Measurements from ENCODE around the gene ASTN1. TPM values are rescaled to one million over a fixed set of nuclear protein-coding genes. Genes with fewer than 3 reads are reported as not detected.

Gene ASTN1
- total RNA-seq, 1 experiment from 2014 or later = not detected

DNA sequence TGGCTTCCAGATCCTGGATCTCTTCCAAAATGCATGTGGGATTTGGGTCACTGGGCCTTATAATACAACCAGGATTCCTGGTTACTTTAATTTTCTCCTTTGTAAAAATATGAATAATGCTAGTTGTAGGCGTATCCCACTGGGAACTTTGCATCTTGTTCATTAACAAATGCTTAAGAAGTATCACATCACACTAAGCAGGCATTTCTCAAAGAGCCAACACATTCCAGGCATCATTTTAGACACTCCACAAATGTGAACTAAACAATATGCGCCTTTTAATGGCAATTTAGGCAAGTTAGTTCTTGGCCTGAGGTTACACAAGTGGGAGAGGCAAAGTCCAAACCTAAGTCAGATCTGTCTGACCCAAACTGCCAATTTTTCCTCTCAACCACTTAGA, 22.1 kb upstream of the ASTN1 start:
- ChIA-PET CTCF (no interaction called here), POLR2A (ENCODE audit: unreplicated experiment) (no interaction called here)
- intact Hi-C loops (cut with micrococcal nuclease) = loop anchor here (5.0 to 10.0 kb wide), 2 partner anchors 46 to 758 kb away; no protein-coding TSS in a partner anchor
- Histone ChIP-seq H3K27me3 (ENCODE audit: low read length) (no peaks in the 10 kb centered on the region), H2AFZ (ENCODE audit: low read length) (no peak overlapping the region), H3K4me3 (ENCODE audit: low read length) (no peak overlapping the region), H4K20me1 (ENCODE audit: low read length) (no peaks in the 10 kb centered on the region), H3K9me2 (replicated peaks; ENCODE audit: low read length) (no peaks in the 10 kb centered on the region), H3K36me3 (ENCODE audit: low read depth, low read length) (no peaks in the 10 kb centered on the region), H3K79me2 (ENCODE audit: low read length) (no peaks in the 10 kb centered on the region), H3K4me2 (ENCODE audit: low read length) (no peak overlapping the region), H3K9ac (ENCODE audit: low read length) (no peak overlapping the region), H3K4me1 (ENCODE audit: insufficient read depth, low read length) (peaks cover 6% of the 10 kb centered on the region; the same call in 1 of the 2 replicates), H3K9me3 (ENCODE audit: low read length) (no peaks in the 10 kb centered on the region), H3K27ac (ENCODE audit: low read length) (no peak overlapping the region), H3F3A (ENCODE audit: low read length, unreplicated experiment) (no peaks in the 10 kb centered on the region)
- ATAC-seq = no peak
- no peak for TF ChIP-seq CTCF (conservative IDR thresholded peaks at IDR 0.05; ENCODE audit: low read depth, low read length)
- TF ChIP-seq EZH2 (IDR thresholded peaks at IDR 0.05; ENCODE audit: low read length, unreplicated experiment) = no peak
- no peak for TF ChIP-seq EZH2phosphoT487 (IDR thresholded peaks at IDR 0.05; ENCODE audit: borderline replicate concordance, low read length)
- DNase-seq = no peak
- no TSS peak for BruUV-seq (replicated peaks)

DNA sequence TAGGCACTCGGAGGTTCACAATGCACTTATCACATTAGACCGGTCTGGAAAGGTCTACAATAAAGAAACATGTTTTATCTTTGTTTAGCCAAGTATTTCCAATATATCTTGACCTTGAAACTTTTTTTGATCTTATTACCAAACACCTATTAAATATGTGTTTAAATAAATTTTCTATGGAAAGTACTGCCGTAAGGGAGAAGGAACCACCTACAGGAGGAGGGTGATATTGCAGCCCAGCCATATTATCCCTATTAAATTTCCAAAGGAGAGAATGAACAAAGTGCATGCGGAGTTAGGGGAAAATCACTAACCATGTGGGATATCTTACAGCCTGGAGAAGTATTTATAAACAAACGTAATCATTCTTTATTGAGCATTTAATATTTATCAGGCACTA, 20.7 kb upstream of the ASTN1 start:
- H3K27me3 ChIP-seq (ENCODE audit: low read length) = no peaks in the 10 kb centered on the region
- no peaks in the 10 kb centered on the region for H3K9me3 ChIP-seq (ENCODE audit: low read length)
- no peaks in the 10 kb centered on the region for H3K79me2 ChIP-seq (ENCODE audit: low read length)
- ATAC-seq = no peak
- no peaks in the 10 kb centered on the region for H3F3A ChIP-seq (ENCODE audit: low read length, unreplicated experiment)
- no peak overlapping the region for H2AFZ ChIP-seq (ENCODE audit: low read length)
- TF ChIP-seq CTCF (conservative IDR thresholded peaks at IDR 0.05; ENCODE audit: low read depth, low read length) (peak; percentile 64), EZH2phosphoT487 (IDR thresholded peaks at IDR 0.05; ENCODE audit: borderline replicate concordance, low read length) (no peak)
- peak; percentile 52 for DNase-seq
- intact Hi-C loops (cut with micrococcal nuclease) = loop anchor here (5.0 to 10.0 kb wide), 2 partner anchors 47 to 760 kb away; no protein-coding TSS in a partner anchor
- H3K27ac ChIP-seq (ENCODE audit: low read length) = no peak overlapping the region
- H3K9ac ChIP-seq (ENCODE audit: low read length) = no peak overlapping the region
- H3K4me3 ChIP-seq (ENCODE audit: low read length) = no peak overlapping the region
- H3K9me2 ChIP-seq (replicated peaks; ENCODE audit: low read length) = no peaks in the 10 kb centered on the region
- H3K36me3 ChIP-seq (ENCODE audit: low read depth, low read length) = no peaks in the 10 kb centered on the region
- peaks cover 11% of the 10 kb centered on the region for H3K4me1 ChIP-seq (ENCODE audit: insufficient read depth, low read length)
- H4K20me1 ChIP-seq (ENCODE audit: low read length) = no peaks in the 10 kb centered on the region
- no peak overlapping the region for H3K4me2 ChIP-seq (ENCODE audit: low read length)
- CTCF ChIA-PET = no interaction called here
- POLR2A ChIA-PET (ENCODE audit: unreplicated experiment) = no interaction called here
- no TSS peak for BruUV-seq (replicated peaks)

DNA sequence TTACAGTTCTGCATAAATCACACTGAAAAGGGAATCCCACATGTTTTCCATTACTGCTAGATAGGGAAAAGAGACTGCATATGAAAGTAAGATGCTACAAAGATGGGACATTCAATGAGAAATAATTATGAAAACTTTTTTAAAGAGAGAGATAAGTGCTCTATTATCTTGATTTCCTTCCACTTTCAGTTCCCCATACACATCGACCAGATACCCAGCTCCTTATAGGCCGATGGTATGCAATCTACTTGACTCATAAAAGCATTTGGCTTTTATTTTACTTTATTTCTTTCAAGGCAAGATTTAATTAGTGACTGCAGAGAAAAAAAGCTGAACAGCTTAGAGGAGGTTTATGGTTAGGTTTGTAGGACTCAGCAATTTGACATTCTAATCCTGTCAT, 19.3 kb upstream of the ASTN1 start:
- no peak for ATAC-seq
- POLR2A ChIA-PET (ENCODE audit: unreplicated experiment) = no interaction called here

More for the DNA sequence above, 19.3 kb upstream of the ASTN1 start:
- CTCF ChIA-PET = no interaction called here
- Histone ChIP-seq H3K27ac (ENCODE audit: low read length) (no peak overlapping the region), H3K9me2 (replicated peaks; ENCODE audit: low read length) (no peaks in the 10 kb centered on the region), H3F3A (ENCODE audit: low read length, unreplicated experiment) (no peaks in the 10 kb centered on the region), H3K9me3 (ENCODE audit: low read length) (no peaks in the 10 kb centered on the region), H3K36me3 (ENCODE audit: low read depth, low read length) (no peaks in the 10 kb centered on the region), H2AFZ (ENCODE audit: low read length) (no peak overlapping the region), H4K20me1 (ENCODE audit: low read length) (no peaks in the 10 kb centered on the region), H3K9ac (ENCODE audit: low read length) (no peak overlapping the region), H3K79me2 (ENCODE audit: low read length) (no peaks in the 10 kb centered on the region), H3K4me1 (ENCODE audit: insufficient read depth, low read length) (peaks cover 11% of the 10 kb centered on the region), H3K4me2 (ENCODE audit: low read length) (no peak overlapping the region), H3K4me3 (ENCODE audit: low read length) (no peak overlapping the region), H3K27me3 (ENCODE audit: low read length) (no peaks in the 10 kb centered on the region)
- TF ChIP-seq EZH2 (IDR thresholded peaks at IDR 0.05; ENCODE audit: low read length, unreplicated experiment) = no peak
- TF ChIP-seq EZH2phosphoT487 (IDR thresholded peaks at IDR 0.05; ENCODE audit: borderline replicate concordance, low read length) = no peak
- TF ChIP-seq CTCF (conservative IDR thresholded peaks at IDR 0.05; ENCODE audit: low read depth, low read length) = no peak
- intact Hi-C loops (cut with micrococcal nuclease) = loop anchor here (2.0 to 10.0 kb wide), 4 partner anchors 73 to 761 kb away; no protein-coding TSS in a partner anchor
- BruUV-seq (replicated peaks) = no TSS peak
- no peak for DNase-seq
